GM12878 (cell line): ENCODE measurements around the gene NPAS2. TPM values are rescaled to one million over a fixed set of nuclear protein-coding genes. Genes with fewer than 3 reads are reported as not detected.

Source experiments
- ATAC-seq: fragments of 200-7000 bp; cut with Tn5 transposase; 3 replicates; pipeline ENCODE4 v1.9.1; 2020; ENCODE audit warnings: mild to moderate bottlenecking, moderate library complexity
- BruUV-seq: library from RNA; stranded (reverse); fragments of 400-500 nt; replicated peaks from 2 replicates; lab custom pipeline; 2021; lab: Mats Ljungman, UMichigan
- CTCF ChIA-PET: fragments of 300-600 bp; sonication (Branson Sonifier 250); formaldehyde crosslinking; extraction: SDS; loops from one replicate; lab custom pipeline; 2021; ENCODE audit warnings: inconsistent platforms; lab: Yijun Ruan, JAX
- POLR2A ChIA-PET: fragments of 350-600 bp; formaldehyde crosslinking; extraction: SDS; loops from one replicate; lab custom pipeline; 2021; ENCODE audit warnings: inconsistent platforms; lab: Charles Lee
- RAD21 ChIA-PET: fragments of 300-600 bp; sonication (Branson Sonifier 250); formaldehyde crosslinking; loops from one replicate; lab custom pipeline; 2023; ENCODE audit warnings: antibody characterized with exemption; ENCODE audit not compliant: unreplicated experiment; lab: Charles Lee
- SMC1A ChIA-PET: fragments of 300-600 bp; sonication (Branson Sonifier 250); formaldehyde crosslinking; loops from one replicate; lab custom pipeline; 2023; ENCODE audit not compliant: unreplicated experiment, uncharacterized antibody; lab: Charles Lee
- DNase-seq: peaks from one replicate; pipeline ENCODE4 v3.0.0-alpha.2; 2011; ENCODE audit warnings: low read depth, low spot score
- FAIRE-seq: peaks from 3 replicates; lab custom pipeline; 2011; peaks lifted over from hg19 to GRCh38; lab: Jason Lieb, UNC
- H2AFZ ChIP-seq: 2 replicates; pipeline ENCODE4 v1.6.0; 2011; ENCODE audit warnings: low read depth, low read length, control low read depth; ENCODE audit not compliant: control insufficient read depth
- H3K27ac ChIP-seq: 2 replicates; pipeline ENCODE4 v1.5.1; 2011; ENCODE audit warnings: control low read depth; ENCODE audit not compliant: control insufficient read depth, insufficient read depth
- H3K27me3 ChIP-seq, 2 experiments: replicated peaks in 1 of 2; 2 replicates each; pipeline versions ENCODE4 v1.6.0 to v1.6.1; 2011; ENCODE audit warnings: low read length in 1 of 2; ENCODE audit not compliant: control insufficient read depth in 2 of 2, insufficient read depth in 2 of 2
- H3K36me3 ChIP-seq, 2 experiments: 2 replicates each; pipeline ENCODE4 v1.5.1; 2011; ENCODE audit warnings: low read length in 1 of 2; ENCODE audit not compliant: control insufficient read depth in 2 of 2, insufficient read depth in 2 of 2
- H3K4me1 ChIP-seq: 2 replicates; pipeline ENCODE4 v1.6.1; 2011; ENCODE audit warnings: mild to moderate bottlenecking, low read length, moderate library complexity, mixed read lengths; ENCODE audit not compliant: control insufficient read depth, insufficient read depth
- H3K4me2 ChIP-seq: 2 replicates; pipeline ENCODE4 v1.6.0; 2011; ENCODE audit warnings: control low read depth; ENCODE audit not compliant: control insufficient read depth, insufficient read depth
- H3K4me3 ChIP-seq: fragments of 200-600 bp; sonication (generic); 2 replicates; pipeline ENCODE4 v1.5.1; 2016
- H3K79me2 ChIP-seq: 2 replicates; pipeline ENCODE4 v1.6.0; 2011; ENCODE audit warnings: low read length; ENCODE audit not compliant: control insufficient read depth, insufficient read depth
- H3K9ac ChIP-seq: 2 replicates; pipeline ENCODE4 v1.8.0; 2011; ENCODE audit warnings: low read length, control low read depth, mixed read lengths; ENCODE audit not compliant: control insufficient read depth, insufficient read depth
- H3K9me3 ChIP-seq: replicated peaks from 3 replicates; pipeline ENCODE4 v1.5.1; 2011; ENCODE audit warnings: mild to moderate bottlenecking, low read length; ENCODE audit not compliant: control insufficient read depth, insufficient read depth
- H4K20me1 ChIP-seq: 2 replicates; pipeline ENCODE4 v1.6.0; 2011; ENCODE audit not compliant: control insufficient read depth, insufficient read depth
- BCL11A ChIP-seq: IDR thresholded peaks from 2 replicates; pipeline ENCODE4 v1.6.1; 2011; ENCODE audit warnings: low read depth, low read length
- CREB1 ChIP-seq: IDR thresholded peaks from 2 replicates; pipeline ENCODE4 v1.6.1; 2012; ENCODE audit warnings: low read depth, mild to moderate bottlenecking, inconsistent platforms
- HDGF ChIP-seq: fragments of 450-650 bp; IDR thresholded peaks from 2 replicates; pipeline ENCODE4 v1.6.1; 2016; ENCODE audit warnings: antibody characterized with exemption
- IKZF1 ChIP-seq: fragments of 450-650 bp; conservative IDR thresholded peaks from 2 replicates; pipeline ENCODE4 v1.6.1; 2017; ENCODE audit warnings: antibody characterized with exemption, mild to moderate bottlenecking
- IRF4 ChIP-seq: IDR thresholded peaks from 2 replicates; pipeline ENCODE4 v1.6.1; 2011; ENCODE audit warnings: low read depth, low read length
- KAT2A ChIP-seq: conservative IDR thresholded peaks from 2 replicates; pipeline ENCODE4 v1.6.1; 2011; ENCODE audit warnings: low read depth, low read length; ENCODE audit not compliant: control insufficient read depth
- MTA2 ChIP-seq: fragments of 450-650 bp; IDR thresholded peaks from 2 replicates; pipeline ENCODE4 v1.6.1; 2016; ENCODE audit warnings: low read depth, mild to moderate bottlenecking, moderate library complexity
- NFIC ChIP-seq: IDR thresholded peaks from 2 replicates; pipeline ENCODE4 v1.6.1; 2012; ENCODE audit warnings: low read depth, mild to moderate bottlenecking, inconsistent platforms, low read length, moderate library complexity
- NFXL1 ChIP-seq: fragments of 450-650 bp; IDR thresholded peaks from 2 replicates; pipeline ENCODE4 v1.6.1; 2017; ENCODE audit warnings: antibody characterized with exemption, mild to moderate bottlenecking, borderline replicate concordance
- NR2C1 ChIP-seq: fragments of 450-650 bp; IDR thresholded peaks from 2 replicates; pipeline ENCODE4 v1.6.1; 2017; ENCODE audit warnings: antibody characterized with exemption, mild to moderate bottlenecking, moderate library complexity
- PAX8 ChIP-seq: fragments of 450-650 bp; IDR thresholded peaks from 2 replicates; pipeline ENCODE4 v1.6.1; 2017; ENCODE audit warnings: mild to moderate bottlenecking, moderate library complexity
- PBX3 ChIP-seq: IDR thresholded peaks from 2 replicates; pipeline ENCODE4 v1.6.1; 2011; ENCODE audit warnings: mild to moderate bottlenecking, low read depth, low read length, moderate library complexity; ENCODE audit not compliant: insufficient replicate concordance
- RAD21 ChIP-seq: IDR thresholded peaks from 2 replicates; pipeline ENCODE4 v1.6.1; 2011; ENCODE audit warnings: mild to moderate bottlenecking, low read depth, low read length, moderate library complexity; ENCODE audit not compliant: insufficient read depth
- SUPT20H ChIP-seq: IDR thresholded peaks from 2 replicates; pipeline ENCODE4 v1.6.1; 2011; ENCODE audit warnings: low read depth, mild to moderate bottlenecking, low read length, moderate library complexity, borderline replicate concordance; ENCODE audit not compliant: control insufficient read depth
- TAF1 ChIP-seq: IDR thresholded peaks from 2 replicates; pipeline ENCODE4 v1.6.1; 2011; ENCODE audit warnings: mild to moderate bottlenecking, low read depth, low read length, borderline replicate concordance
- WRNIP1 ChIP-seq: IDR thresholded peaks from 2 replicates; pipeline ENCODE4 v1.6.1; 2011; ENCODE audit warnings: low read depth, low read length, improper control_type of control experiment, borderline replicate concordance
- WGBS: methylation state at CpG from one replicate; pipeline ENCODE4 v1.1.6; 2016; ENCODE audit warnings: low lambda C conversion rate; ENCODE audit not compliant: insufficient replicate concordance, insufficient coverage; ENCODE audit errors: missing lambda C conversion rate; 5-methylcytosine and 5-hydroxymethylcytosine counted together
- in situ Hi-C: fragments of 300-500 bp; cut with MboI; formaldehyde crosslinking; loops from 9 replicates; pipeline ENCODE4 v1.14.3; 2018; ENCODE audit warnings: mixed read lengths
- intact Hi-C: fragments of 100-400 bp; cut with micrococcal nuclease; formaldehyde crosslinking; loops from one replicate; pipeline ENCODE4 v1.14.2; 2022; ENCODE audit not compliant: unreplicated experiment
- polyA plus RNA-seq, 11 experiments: library from polyadenylated mRNA; depleted of rRNA in 4 of 11; unstranded in 6 of 11; stranded (reverse) in 5 of 11; fragments of >200 nt; fragmentation: Nextera tagmentation in 4 of 11; fragmentation: Illumina TruSeq in 1 of 11; extraction: Ambion mirVana in 4 of 11; extraction: Trizol in 1 of 11; gene quantifications; 1 replicate in 1 of 11; 2 replicates in 10 of 11; pipeline versions ENCODE4 v1.2.1 to v1.2.3, GENCODE V29; 2011 to 2016; ENCODE audit warnings: inconsistent platforms in 2 of 11, missing spikeins in 2 of 11, low read depth in 1 of 11
- total RNA-seq, 4 experiments: library from RNA; depleted of rRNA in 3 of 4; stranded (reverse); fragments of >200 nt in 3 of 4; fragmentation: Illumina TruSeq in 1 of 4; extraction: Trizol in 1 of 4; gene quantifications; 2 replicates each; pipeline versions ENCODE4 v1.2.1 to v1.2.3, GENCODE V29; 2013 to 2021
- TF ChIP-seq, protein P1 (sequence below): IDR thresholded peaks from 2 replicates; pipeline ENCODE4 v1.6.1; 2012; ENCODE audit warnings: low read length, inconsistent platforms

The NPAS2 gene
- total and polyA plus RNA-seq, 10 of the 15 experiments (the other 5 are each of a cell fraction or from before 2014, with no cell fraction given): 0.08 TPM; not detected in 9

DNA sequence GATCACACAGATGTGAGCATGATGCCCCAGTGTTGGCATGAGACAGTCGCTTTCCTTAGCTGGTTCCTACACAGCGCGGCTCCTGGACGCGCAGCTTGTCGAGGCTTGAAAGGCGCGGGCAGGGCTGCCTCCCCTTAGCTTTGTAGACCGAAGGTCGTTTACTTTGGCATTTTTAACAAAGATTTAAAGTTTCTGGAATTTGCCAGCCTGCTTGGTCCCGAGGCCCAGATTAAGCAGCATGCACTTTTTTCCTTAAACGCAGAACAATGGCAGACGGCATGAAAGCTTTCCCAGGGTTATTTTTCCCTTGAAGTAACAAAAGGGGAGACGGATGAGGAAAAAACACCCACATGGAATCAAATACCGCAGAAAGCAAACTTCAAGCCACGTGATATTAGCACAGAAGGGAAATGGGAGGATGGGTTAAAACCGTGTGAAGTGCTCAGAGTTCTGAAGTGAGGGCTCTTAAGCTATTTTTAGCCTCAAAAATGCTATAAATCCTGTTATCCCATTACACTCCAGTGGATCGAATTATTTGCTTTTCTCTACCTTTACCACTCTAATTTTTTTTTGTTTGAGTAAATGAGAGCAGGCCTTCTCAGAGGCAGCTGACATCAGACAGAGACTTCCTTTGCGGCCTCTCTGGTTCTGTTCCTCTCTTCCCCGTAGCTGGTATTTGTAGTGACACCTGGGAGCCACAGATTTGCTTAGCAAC is 55.7 kb downstream of the NPAS2 start:
- TF ChIP-seq NFXL1 (no peak), WRNIP1 (no peak), NFIC (no peak), RAD21 (no peak), IKZF1 (no peak), TAF1 (no peak), BCL11A (no peak), PAX8 (no peak), PBX3 (no peak), MTA2 (no peak), IRF4 (no peak), CREB1 (no peak), HDGF (no peak), SUPT20H (no peak), NR2C1 (no peak), KAT2A (no peak)
- TF ChIP-seq, protein P1, sequence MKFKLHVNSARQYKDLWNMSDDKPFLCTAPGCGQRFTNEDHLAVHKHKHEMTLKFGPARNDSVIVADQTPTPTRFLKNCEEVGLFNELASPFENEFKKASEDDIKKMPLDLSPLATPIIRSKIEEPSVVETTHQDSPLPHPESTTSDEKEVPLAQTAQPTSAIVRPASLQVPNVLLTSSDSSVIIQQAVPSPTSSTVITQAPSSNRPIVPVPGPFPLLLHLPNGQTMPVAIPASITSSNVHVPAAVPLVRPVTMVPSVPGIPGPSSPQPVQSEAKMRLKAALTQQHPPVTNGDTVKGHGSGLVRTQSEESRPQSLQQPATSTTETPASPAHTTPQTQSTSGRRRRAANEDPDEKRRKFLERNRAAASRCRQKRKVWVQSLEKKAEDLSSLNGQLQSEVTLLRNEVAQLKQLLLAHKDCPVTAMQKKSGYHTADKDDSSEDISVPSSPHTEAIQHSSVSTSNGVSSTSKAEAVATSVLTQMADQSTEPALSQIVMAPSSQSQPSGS: no peak
- Histone ChIP-seq H3K9ac (no peak overlapping the region), H3K36me3 (no peaks in the 10 kb centered on the region), H3K4me3 (no peak overlapping the region), H3K79me2 (no peaks in the 10 kb centered on the region), H4K20me1 (no peaks in the 10 kb centered on the region), H2AFZ (no peak overlapping the region), H3K27ac (no peak overlapping the region), H3K4me2 (no peak overlapping the region), H3K27me3 (no peaks in the 10 kb centered on the region; a peak in 1 of 4 replicates), H3K4me1 (no peaks in the 10 kb centered on the region), H3K9me3 (no peaks in the 10 kb centered on the region)
- ChIA-PET POLR2A (no interaction called here), CTCF (interaction anchor here (1.1 kb wide), 1 partner anchor 10 kb away, joined by 4 read pairs; no protein-coding TSS in a partner anchor), RAD21 (no interaction called here), SMC1A (interaction anchor here (1.7 kb wide), 1 partner anchor 11 kb away, joined by 3 read pairs; no protein-coding TSS in a partner anchor)
- 68% methylated on average over 20 of the region's 20 CpGs for WGBS
- ATAC-seq: no peak
- FAIRE-seq: no peak
- no TSS peak for BruUV-seq
- intact Hi-C loops: no loop called here
- in situ Hi-C loops: no loop called here
- DNase-seq: no peak
